ENCODE data around the gene SDHAF1. TPM values are rescaled to one million over a fixed set of nuclear protein-coding genes. Genes with fewer than 3 reads are reported as not detected.

The SDHAF1 gene
- total and polyA plus RNA-seq, 2 donors (not counting 3 experiments of a cell fraction or from before 2014, with no cell fraction given): 10.3 to 16.2 TPM

- peaks cover 10% of the 10 kb centered on the region for H3K4me1 ChIP-seq (ENCODE audit: control insufficient read depth, extremely low read depth, insufficient read depth, low read length)
- FAIRE-seq (no peak), DNase-seq (ENCODE audit: low read depth, low spot score) (no peak)
- no peak overlapping the region for H3K27ac ChIP-seq (ENCODE audit: insufficient read depth, low read depth, low read length)
- ChIA-PET CTCF (interaction anchor here (0.6 to 1.0 kb wide), 2 partner anchors 10 to 361 kb away, joined by 3 read pairs; no protein-coding TSS in a partner anchor), POLR2A (no interaction called here)
- intact Hi-C loops (cut with micrococcal nuclease): no loop called here
- no peak overlapping the region for H2AFZ ChIP-seq (ENCODE audit: low read depth, low read length)
- no peak overlapping the region for H3K4me3 ChIP-seq (replicated peaks in 1 of 3; ENCODE audit: insufficient read depth in 1 of 3, low read depth in 1 of 3, low read length in 3 of 3)
- H3K27me3 ChIP-seq (ENCODE audit: control insufficient read depth in 2 of 2, insufficient read depth in 2 of 2, low read length in 2 of 2): peaks cover 0 to 4% of the 10 kb centered on the region in 2 experiments
- H3K79me2 ChIP-seq (ENCODE audit: control insufficient read depth, insufficient read depth, low read length): peaks cover 2% of the 10 kb centered on the region
- no TSS peak for BruUV-seq (replicated peaks)
- H3K9ac ChIP-seq (replicated peaks; ENCODE audit: extremely low read depth, insufficient read depth, low read length): no peak overlapping the region
- dilution Hi-C loops (cut with MboI; ENCODE audit: extremely low pct_ligation_motif_present, low sequenced_read_pairs): no loop called here
- TF ChIP-seq FOS (IDR thresholded peaks at IDR 0.05; ENCODE audit: borderline replicate concordance, insufficient read depth, low read length): no peak
- TF ChIP-seq, protein P1, sequence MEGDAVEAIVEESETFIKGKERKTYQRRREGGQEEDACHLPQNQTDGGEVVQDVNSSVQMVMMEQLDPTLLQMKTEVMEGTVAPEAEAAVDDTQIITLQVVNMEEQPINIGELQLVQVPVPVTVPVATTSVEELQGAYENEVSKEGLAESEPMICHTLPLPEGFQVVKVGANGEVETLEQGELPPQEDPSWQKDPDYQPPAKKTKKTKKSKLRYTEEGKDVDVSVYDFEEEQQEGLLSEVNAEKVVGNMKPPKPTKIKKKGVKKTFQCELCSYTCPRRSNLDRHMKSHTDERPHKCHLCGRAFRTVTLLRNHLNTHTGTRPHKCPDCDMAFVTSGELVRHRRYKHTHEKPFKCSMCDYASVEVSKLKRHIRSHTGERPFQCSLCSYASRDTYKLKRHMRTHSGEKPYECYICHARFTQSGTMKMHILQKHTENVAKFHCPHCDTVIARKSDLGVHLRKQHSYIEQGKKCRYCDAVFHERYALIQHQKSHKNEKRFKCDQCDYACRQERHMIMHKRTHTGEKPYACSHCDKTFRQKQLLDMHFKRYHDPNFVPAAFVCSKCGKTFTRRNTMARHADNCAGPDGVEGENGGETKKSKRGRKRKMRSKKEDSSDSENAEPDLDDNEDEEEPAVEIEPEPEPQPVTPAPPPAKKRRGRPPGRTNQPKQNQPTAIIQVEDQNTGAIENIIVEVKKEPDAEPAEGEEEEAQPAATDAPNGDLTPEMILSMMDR (IDR thresholded peaks at IDR 0.05; ENCODE audit: extremely low read depth in 1 of 2, insufficient read depth in 1 of 2, low read depth in 1 of 2, low read length in 2 of 2): no peak
- TF ChIP-seq MYC (IDR thresholded peaks at IDR 0.05; ENCODE audit: low read depth, low read length): no peak
- no peak for TF ChIP-seq POLR2AphosphoS5 (IDR thresholded peaks at IDR 0.05; ENCODE audit: insufficient read depth, low read depth, low read length)
- TF ChIP-seq GATA2 (IDR thresholded peaks at IDR 0.05; ENCODE audit: insufficient read depth, insufficient read length, low read depth, low read length): no peak
- H4K20me1 ChIP-seq (replicated peaks; ENCODE audit: control insufficient read depth, extremely low read depth, insufficient read depth, low read length): no peaks in the 10 kb centered on the region
- no peaks in the 10 kb centered on the region for H3K9me1 ChIP-seq (replicated peaks; ENCODE audit: control insufficient read depth, extremely low read depth, insufficient read depth, low read length)
- no peaks in the 10 kb centered on the region for H3K36me3 ChIP-seq (ENCODE audit: control insufficient read depth in 2 of 2, extremely low read depth in 1 of 2, insufficient read depth in 2 of 2, low read length in 2 of 2)
- H3K9me3 ChIP-seq (replicated peaks; ENCODE audit: control insufficient read depth, insufficient read depth, low read length): no peaks in the 10 kb centered on the region
- H3K4me2 ChIP-seq (ENCODE audit: insufficient read depth, low read length): no peak overlapping the region
These were observed 3.1 kb upstream of the SDHAF1 start for GRCh38 chr19:35991731-35992450.
